Inflammatory macrophage (primary cell): ENCODE data around the gene TM7SF2.
"Not testable (repeated sequence)": the region's sequence is repeated elsewhere in the genome, so short reads cannot be mapped to it uniquely, and the experiment has no call there.

Source experiments
- DNase-seq, 2 donors: peaks; one replicate each; pipeline ENCODE4 v3.0.0-alpha.2; 2020 to 2022

TM7SF2 gene

DNA sequence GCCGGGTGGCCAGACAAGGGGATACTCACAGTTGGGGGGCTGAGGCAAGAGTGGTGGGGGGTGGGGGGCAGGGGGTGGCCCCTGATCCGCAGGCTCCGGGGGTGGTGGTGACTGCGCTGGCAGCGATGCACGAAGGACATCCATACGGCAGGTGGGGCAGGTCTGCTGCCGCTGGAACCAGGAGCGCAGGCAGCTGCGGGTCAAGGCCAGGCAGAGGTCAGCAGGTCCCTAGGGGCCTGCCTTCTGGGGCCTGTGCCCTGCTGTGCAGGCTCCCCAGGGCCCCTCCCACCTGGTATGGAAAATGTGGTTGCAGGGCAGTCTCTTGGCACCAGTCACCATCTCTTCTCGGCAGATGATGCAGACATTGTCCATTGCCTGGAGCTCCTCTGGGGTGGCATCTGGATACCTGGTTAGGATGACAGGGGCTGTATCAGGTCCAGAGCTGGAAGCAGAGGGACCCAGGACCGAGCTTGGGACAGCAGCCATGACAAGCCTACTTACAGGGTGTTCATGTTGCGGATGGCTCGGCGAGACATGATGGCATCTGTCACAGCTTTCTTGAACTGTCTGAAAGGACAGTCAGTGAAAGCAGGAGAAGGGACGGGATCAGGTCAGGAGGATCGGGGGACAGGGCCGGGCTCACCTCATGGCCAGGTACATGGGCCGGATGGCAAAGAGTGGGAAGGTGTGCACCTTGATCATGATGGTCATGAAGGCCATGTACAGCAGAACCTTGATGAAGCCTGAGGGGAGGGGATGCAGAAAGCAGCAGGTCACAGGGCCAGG, 19.2 kb downstream of the TM7SF2 start:
- no peak for DNase-seq

DNA sequence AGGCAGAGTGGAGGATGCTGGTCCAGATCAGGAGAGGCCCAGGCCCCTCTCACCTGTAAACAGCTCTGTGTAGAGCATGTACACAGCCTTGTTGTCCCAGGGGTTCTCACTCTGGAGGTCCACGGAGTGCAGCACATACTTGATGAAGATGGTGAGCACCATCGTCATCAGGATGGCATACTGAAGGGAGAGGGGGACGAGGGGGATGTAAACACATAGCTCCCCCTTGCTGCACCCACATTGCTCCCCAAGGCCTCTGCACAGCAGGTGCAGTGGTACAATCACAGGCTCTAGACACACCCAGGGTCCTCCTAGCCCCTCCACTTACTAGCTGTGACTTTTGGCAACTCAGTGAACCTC, 19.7 kb downstream of the TM7SF2 start:
- no peak for DNase-seq

DNA sequence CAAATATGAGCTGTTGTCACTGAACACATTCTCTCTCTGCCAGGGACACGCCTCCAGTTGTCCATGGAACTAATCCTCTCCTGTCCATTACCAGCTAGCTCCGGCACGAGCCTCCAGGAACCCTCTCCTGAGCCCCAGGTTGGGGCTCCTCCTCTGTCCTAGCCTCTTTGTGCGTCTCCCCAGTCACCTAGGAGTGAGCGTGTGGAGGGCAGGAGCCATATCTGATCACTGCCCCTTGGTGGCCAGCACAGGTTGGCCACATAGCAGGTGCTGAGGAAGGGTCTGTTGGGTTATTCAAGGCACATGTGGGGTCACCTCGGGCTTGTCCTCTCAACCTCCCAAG, 20.2 kb downstream of the TM7SF2 start:
- no peak for DNase-seq

DNA sequence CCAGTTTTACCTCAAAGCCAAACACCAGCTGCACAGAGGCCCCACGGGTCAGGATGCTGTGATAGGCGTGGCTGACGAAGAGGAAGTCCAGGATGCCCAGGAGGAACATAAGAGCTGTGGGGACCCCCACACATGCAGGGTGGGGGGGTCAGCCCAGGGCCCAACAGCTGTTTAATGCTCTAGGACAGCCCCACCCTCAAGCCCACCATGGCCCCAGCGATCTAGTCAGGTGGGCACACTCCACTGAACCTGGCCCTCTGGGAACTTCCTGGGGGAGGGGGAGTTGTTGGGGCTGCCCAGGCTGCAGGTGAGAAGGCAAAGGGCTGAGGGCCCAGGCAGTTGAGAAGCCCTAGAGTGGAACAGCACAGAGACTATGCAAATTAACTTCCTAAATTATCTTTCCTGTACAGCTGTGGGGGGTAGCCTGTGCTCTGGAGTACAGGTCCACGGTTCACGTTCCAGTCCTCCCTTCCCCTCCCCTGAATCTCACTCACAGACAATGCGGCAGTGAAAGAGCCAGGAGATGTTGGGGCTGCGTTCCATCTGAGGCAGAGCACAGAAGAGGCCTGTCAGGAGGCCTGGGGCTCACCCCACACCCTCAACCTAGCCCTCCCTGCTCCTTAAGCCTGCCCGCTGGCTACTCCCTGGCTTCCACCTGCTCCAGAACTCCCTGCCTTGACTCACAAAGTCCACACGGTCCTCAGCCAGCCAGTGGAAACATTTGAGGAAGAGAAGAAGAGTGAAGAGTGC, 20.7 kb downstream of the TM7SF2 start:
- DNase-seq, result no peak

DNA sequence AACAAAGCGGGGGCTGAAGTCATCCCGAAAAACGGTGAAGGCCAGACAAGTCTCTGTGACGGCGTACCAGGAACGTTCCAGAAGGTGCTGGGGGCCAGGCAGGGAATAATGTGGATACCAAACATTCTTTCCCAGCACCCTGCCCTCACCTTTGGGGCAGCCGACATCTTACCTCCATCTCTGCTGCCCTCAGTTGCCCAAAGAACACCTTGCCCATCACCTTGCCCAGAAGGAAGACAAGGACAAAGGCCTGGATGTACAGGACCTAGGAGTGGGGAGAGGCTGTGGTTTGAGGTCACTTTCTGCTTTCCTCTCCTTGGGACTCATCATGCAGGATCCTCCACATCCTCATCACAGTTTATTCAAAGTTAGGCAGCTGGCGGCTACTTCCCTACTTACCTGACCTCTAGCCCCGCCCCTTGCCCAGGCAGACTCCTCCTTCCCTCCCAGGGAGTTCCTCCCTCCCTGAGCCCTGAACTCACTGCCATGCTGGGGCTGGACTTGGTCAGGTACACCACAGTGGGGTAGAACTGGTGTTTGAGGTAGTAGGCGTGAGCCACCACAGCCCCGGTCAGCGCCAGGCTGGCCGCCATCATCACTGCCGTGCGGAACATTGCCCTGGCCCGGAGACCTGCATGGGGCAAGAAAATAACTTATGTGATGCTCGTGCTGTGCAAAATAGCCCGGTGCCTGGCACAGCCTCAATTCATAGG, 21.5 kb downstream of the TM7SF2 start:
- DNase-seq, result peak in 1 of 2 donors; percentile 50

DNA sequence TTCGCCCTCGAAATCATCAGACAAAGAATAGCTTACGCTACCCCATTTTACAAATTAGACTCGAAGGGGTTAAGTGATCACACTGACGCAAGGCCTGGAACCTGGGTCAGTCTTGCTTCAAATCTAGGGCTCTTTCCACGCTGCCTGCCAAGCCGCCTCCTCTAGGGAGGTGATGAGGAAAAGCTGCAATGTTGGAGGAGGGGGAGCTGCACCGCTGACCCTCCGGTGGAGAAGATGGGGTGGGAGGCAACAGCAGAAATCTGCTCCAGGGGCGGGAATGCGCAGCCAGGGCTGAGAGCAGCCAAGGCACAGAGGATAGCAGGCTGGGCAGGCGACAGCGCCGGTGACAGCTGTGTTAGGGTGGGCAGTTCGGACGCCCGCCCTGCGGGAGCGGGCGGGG, 22.1 kb downstream of the TM7SF2 start:
- no peak for DNase-seq

DNA sequence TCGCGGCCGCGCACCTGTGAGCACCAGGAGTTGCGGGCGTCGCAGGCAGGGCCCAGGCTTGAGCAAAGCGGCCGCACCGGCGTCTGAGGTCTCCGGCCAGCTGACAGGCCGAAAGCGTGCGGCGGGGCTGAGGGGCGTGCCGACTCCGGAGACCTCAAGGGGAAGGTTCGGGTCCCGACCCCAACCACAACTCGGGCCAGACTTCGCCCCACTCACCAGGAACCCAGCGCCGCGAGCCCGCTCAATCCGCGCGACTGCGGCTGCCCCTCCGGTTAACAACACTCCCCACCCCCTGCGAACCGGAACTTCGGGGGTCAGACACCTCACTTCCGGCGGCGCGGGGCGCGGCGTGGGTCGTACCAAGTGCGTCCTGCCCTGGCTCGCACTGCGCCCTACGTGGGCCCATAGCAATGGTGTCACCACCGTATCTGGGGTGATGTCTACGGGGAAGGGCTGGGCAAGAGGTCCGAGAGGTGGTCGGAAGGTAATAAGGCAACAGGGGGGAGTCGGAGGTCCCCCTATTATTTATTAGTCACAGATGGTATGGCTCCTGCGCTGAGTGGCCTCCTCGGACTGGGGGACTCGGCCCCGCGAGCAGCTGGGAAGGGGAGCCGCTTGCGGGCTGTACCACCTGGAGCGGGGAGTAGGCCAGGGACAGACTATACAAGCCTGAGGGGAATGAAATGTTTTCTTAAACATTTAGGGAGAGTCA, 22.7 kb downstream of the TM7SF2 start, which contains the start of gene SYVN1:
TSS of gene SYVN1 (minus strand) at position 280 of the 712 bp plus-strand sequence. CDS start 918 bp downstream, outside the sequence.
- DNase-seq, result peak; percentile 89 to 95

DNA sequence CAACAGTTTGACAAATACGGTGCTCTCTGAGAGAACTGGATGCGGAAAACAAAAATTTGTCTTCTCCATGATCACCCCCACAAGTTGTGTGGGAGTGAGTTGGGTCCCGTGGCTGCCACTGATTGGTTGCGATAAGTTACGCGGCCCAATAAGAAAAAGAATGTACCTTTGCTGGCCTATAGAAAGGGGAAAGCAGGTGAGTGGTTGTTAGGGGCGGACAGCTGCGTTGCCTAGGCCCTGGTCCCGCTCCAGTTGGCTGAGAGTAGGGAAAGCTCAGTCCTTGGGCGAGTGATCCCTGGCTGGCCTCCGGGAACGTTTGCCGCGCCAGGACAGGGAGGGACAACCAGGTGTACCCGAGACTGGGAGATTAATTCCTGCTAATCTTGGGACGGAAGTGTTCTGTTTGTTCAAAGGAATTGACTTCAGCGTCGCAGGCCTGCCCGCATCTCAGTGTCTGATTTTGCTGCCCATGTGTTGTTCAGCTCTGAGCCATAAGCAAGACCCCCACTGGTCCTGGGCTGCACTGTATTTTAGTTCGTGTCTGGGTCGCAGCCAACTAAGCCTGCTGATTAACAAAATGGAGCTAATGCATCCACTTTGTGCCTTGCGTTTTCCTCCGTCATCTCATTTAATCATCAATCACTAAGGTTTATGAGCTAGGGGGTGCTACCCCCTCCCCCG, 23.4 kb downstream of the TM7SF2 start:
- DNase-seq, result peak; percentile 95

DNA sequence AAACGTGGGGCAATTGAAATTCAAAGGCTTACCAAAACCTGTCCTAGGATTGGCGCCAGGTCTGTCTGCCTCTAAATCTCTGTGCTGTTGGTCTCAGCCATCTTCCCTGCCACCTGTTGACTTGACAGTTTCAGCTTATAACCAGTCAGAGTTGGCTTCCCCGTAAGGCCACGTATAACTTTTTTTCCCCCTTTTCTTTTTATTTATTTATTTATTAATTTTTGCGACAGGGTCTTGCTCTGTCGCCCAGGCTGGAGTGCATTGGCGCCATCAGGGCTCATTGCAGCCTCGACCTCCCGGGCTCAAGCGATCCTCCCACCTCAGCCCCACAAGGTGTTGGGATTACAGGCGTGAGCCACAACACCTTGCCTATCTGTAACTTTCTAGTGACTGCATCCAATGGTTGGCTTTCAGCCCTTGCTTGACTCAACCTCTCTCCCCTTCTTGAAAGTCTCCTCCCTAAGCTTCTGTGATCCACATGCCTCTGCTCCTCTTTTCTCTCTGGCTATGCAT, 24.0 kb downstream of the TM7SF2 start:
- no peak for DNase-seq

DNA sequence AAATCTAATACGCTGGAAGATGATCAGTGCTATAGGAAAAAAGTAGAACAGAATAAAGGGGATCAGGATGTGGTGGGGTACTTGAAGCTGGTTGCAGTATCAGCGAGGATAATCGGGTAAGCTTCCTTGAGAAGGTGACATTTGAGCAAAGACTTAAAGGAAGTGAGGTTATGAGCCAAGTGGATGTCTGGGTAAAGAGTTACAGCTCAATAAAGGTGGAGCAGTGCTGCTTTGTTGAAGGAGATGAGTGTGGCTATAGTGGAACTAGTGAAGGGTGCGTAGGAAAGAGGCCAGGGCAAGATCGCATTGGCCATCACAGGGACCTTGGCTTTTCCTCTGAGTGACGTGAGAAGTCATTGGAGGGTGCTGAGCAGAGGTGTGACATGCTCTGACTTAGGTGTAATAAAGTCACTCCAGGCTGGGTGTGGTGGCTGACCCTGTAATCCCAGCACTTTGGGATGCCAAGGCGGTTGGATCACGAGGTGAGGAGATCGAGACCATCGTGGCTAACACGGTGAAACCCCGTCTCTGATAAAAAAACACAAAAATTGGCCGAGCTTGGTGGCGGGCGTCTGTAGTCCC, 24.9 kb downstream of the TM7SF2 start:
- DNase-seq, result no peak

DNA sequence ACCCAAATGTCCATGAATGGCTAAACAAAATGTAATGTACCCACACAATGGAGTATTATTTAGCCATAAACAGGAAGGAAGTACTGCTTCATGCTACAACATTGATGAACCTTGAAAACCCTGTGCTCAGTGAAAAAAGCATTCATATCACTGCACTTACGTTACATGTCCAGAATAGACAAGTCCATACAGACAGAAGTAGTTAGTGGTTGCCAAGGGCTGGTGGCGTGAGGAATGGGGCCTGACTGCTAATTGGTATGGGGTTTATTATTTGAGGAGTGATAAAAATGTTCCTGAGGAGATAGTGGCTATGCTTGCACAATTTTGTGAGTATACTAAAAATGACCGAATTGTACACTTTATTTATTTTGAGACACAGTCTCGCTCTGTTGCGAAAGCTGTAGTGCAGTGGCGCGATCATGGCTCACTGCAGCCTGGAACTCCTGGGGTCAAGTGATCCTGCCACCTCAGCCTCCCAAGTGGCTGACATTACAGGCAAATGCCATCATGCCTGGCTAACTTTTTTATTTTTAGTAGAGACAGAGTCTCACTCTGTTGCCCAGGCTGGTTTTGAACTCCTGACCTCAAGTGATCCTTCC, 30.3 kb downstream of the TM7SF2 start:
- DNase-seq, result no peak

DNA sequence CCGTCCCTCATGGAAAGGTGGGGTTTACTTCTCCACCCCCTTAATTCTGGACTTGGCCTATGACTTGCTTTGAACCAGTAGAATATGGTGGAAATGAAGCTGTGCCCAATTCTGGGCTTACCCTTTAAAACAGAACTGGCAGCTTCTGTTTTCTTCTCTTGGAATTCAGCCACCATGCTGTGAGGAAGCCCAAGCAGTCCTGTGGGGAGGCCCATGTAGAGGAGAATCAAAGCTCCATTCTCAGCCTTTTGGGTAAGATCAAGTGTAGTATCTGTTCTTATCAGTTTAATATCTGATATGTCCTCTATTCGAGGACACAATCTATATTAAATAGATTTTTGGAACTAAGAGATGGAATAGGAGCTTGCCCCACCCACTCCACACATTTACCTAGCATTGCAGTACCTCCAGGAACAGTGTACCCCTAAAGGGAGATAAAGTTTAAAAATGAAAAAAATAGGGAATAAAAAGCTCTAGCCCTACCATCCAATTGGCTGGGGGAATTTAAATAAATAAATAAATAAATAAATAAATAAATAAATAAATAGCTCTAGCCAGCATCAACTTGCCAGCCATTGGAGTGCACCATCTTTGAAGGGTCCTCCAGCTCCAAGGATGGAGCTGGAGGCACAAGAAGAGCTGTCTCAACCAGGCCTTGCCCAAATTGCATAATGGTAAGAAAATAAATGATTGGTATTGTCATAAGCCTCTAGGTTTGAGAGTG, 35.8 kb downstream of the TM7SF2 start:
- no peak for DNase-seq

DNA sequence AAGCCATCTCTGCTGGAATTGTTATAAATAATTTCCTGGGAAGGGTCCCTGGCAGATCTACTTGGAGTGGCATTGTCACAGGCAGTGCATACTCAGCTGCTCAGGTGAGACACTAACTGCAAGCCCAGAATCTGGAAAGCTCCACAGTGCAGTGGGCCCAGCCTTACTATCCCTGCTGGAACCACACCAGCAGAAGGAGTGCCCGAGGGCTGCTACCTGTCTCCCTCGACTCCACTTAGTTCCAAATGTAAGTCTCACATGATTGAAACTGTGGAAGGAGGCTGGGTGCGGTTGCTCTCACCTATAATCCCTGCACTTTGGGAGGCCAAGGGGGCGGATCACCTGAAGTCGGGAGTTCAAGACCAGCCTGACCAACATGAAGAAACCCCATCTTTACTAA, 37.0 kb downstream of the TM7SF2 start:
- DNase-seq, result no peak

DNA sequence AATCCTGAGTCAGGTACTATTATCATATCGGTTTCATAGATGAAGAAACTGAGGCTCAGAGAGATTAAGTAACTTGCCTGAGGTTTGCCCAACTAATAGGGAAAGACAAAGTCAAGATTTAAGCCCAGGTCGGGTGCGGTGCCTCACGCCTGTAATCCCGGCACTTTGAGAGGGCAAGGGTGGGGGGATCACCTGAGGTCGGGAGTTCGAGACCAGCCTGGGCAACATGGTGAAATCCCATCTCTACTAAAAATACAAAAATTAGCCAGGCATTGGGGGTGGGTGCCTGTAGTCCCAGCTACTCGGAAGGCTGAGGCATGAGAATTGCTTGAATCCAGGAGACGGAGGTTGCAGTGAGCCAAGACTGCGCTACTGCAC, 38.4 kb downstream of the TM7SF2 start:
- DNase-seq, result not testable (repeated sequence)

DNA sequence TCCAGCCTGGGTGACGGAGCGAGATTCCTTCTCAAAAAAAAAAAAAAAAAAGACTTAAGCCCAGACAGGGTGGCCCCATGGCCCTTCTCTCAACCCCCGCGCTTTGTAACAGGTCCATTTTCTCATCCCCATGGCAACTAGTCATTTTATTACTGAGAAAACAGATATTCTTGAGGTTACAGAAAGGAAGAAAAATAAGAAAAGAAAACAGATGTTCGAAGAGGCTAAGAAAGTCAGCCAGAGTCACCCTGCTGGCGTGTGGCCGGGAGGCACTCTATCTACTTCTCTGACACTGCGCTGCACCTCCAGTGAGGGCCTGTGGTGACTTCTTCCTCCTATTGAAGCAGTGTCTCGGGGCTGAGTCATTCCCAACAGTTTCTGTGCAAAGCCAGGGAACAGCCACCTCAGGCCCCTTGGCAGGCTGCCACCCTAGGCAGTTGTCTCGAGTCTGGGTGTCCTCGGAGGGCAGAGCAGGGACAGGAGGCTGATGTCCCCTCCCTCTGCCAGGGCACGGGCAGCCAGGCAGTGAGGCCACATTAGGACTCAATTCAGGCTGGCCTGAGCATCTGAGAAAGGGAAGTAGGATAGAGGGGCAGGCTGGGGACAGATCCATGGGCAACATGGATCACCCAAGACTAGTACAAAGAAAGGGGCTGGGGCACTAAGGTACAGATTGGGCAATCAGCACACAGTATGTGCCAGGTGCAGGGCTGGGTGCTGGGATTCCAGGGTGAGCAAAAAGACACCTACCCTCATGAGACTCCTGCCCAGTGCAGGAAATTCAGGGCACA, 39.0 kb downstream of the TM7SF2 start:
- DNase-seq, result peak; percentile 91 to 95

DNA sequence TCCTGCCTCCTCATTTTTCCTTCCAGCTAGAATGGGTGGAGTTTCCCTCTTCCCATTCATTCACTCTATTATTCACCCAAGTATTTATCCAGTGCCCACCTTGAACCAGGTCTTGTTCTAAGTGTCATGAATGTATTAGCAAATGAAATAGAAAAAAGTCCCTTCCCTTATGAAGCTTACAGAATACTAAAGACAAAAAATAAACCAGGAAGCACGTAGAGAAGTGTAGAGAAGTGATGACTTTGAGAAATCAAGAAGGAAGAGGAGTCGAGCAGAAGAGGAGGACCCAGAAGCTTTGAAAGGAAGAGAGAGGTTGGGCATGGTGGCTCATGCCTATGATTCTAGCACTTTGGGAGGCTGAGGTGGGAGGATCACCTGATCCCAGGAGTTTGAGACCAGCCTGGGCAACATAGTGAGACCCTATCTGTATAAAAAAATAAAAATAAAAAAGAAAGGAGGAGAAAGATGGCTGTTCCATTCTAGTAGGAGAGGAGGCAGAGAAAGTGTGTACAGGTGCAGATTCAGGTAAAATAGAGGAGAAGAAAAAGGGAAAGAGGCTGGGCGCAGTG, 39.7 kb downstream of the TM7SF2 start:
- DNase-seq, result peak; percentile 24 to 49

DNA sequence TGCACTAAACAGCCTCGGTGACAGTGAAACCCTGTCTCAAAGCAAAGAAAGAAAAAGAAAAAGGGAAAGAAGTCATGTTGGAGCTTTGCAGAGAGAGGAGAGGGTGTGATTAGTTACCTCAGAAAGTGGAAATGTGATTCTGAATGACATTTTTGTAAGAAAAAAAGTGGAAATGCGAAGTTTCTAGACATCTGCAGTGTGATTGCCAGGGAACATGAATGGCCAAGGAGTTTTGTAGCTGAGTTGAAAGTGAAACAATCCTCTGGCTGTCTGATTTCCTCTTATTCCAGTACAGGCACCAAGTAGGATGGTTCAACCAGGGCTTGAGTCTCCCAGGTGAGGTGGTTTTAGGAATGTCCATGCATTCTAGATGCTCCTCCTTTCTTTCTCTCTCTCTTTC, 40.5 kb downstream of the TM7SF2 start:
- peak; percentile 35 to 36 for DNase-seq

DNA sequence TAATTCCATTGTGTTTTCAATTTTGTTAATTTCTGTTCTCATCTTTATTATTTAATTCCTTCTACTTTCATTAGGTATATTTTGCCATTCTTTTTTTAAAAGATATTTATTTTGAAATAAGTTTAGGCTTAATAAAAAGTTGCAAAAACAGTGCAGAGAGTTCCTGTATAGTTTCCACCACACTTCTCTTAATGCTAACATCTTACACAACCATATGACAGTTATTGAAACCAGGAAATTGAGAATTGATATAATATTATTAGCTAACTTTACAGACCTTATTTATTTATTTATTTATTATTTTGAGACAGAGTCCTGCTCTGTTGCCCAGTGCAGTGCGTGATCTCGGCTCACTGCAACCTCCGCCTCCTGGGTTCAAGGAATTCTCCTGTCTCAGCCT, 44.6 kb downstream of the TM7SF2 start:
- DNase-seq, result peak in 1 of 2 donors; percentile 67

DNA sequence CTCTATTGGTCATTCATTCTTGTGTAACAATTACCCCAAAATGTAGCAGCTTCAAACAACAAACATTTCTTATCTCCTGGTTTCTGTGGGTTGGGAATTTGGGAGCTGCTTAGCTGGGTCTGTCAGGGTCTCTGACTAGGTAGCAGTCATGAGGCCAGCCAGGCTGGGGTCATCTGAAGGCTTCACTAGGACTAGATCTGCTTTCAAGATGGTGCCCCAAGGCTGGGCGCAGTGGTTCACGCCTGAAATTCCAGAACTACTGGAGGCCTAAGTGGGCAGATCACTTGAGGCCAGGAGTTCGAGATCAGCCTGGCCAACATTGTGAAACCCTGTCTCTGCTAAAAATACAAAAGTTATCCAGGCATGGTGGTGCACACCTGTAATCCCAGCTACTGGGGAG, 45.3 kb downstream of the TM7SF2 start:
- no peak for DNase-seq
